ENCODE results near the gene MORF4L2.

GRCh38 chrX:103697687-103698086 is 11.2 kb upstream of the MORF4L2 start:
- TF ChIP-seq, protein P1, sequence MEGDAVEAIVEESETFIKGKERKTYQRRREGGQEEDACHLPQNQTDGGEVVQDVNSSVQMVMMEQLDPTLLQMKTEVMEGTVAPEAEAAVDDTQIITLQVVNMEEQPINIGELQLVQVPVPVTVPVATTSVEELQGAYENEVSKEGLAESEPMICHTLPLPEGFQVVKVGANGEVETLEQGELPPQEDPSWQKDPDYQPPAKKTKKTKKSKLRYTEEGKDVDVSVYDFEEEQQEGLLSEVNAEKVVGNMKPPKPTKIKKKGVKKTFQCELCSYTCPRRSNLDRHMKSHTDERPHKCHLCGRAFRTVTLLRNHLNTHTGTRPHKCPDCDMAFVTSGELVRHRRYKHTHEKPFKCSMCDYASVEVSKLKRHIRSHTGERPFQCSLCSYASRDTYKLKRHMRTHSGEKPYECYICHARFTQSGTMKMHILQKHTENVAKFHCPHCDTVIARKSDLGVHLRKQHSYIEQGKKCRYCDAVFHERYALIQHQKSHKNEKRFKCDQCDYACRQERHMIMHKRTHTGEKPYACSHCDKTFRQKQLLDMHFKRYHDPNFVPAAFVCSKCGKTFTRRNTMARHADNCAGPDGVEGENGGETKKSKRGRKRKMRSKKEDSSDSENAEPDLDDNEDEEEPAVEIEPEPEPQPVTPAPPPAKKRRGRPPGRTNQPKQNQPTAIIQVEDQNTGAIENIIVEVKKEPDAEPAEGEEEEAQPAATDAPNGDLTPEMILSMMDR (IDR thresholded peaks at IDR 0.05; ENCODE audit: insufficient read depth, low read depth, low read length) = no peak
- TF ChIP-seq EZH2 (IDR thresholded peaks at IDR 0.05; ENCODE audit: insufficient read depth, low read length) = no peak

Data from astrocyte (in vitro differentiated cells and primary cell).